ENCODE results near the gene MOB2. TPM values are rescaled to one million over a fixed set of nuclear protein-coding genes. Genes with fewer than 3 reads are reported as not detected.
A peak's percentile ranks its signal among the peaks of the same experiment; 100 is the strongest.

The MOB2 gene
- total RNA-seq, 2 donors from 2014 or later: 47.5 to 57.2 TPM

GRCh38 chr11:1493650-1494244 is 7.2 kb upstream of the MOB2 start:
- DNase-seq (ENCODE audit: low spot score): no peak
- intact Hi-C loops (cut with DNase I): no loop called here

- DNase-seq (ENCODE audit: low spot score): no peak
- intact Hi-C loops (cut with DNase I): no loop called here
Observed at GRCh38 chr11:1491379-1491778, 4.8 kb upstream of the MOB2 start.

GRCh38 chr11:1490651-1491050 is 4.1 kb upstream of the MOB2 start:
- intact Hi-C loops (cut with DNase I): no loop called here
- DNase-seq (ENCODE audit: low spot score): no peak

- DNase-seq (ENCODE audit: low spot score): peak; percentile 31
Observed at GRCh38 chr11:1488575-1489180, 2.1 kb upstream of the MOB2 start.

GRCh38 chr11:1487851-1488574 is 1.4 kb upstream of the MOB2 start:
- intact Hi-C loops (cut with DNase I): no loop called here
- DNase-seq (ENCODE audit: low spot score): peak; percentile 80

More at GRCh38 chr11:1488575-1489180, 2.1 kb upstream of the MOB2 start:
- intact Hi-C loops (cut with DNase I): no loop called here

GRCh38 chr11:1487091-1487850 is 692 bp upstream of the MOB2 start:
- peak; percentile 81 for DNase-seq (ENCODE audit: low spot score)
- intact Hi-C loops (cut with DNase I): no loop called here

- intact Hi-C loops (cut with DNase I): no loop called here
- DNase-seq (ENCODE audit: low spot score): peak; percentile 68
Observed at GRCh38 chr11:1485504-1485885, 1.1 kb downstream of the MOB2 start.

GRCh38 chr11:1484695-1485503 is 1.7 kb downstream of the MOB2 start:
- DNase-seq (ENCODE audit: low spot score): peak; percentile 76
- intact Hi-C loops (cut with DNase I): no loop called here

- intact Hi-C loops (cut with DNase I): no loop called here
- DNase-seq (ENCODE audit: low spot score): peak; percentile 49
Observed at GRCh38 chr11:1484061-1484671, 2.4 kb downstream of the MOB2 start.

- intact Hi-C loops (cut with DNase I): no loop called here
- no peak for DNase-seq (ENCODE audit: low spot score)
Observed at GRCh38 chr11:1483445-1483961, 3.1 kb downstream of the MOB2 start.

GRCh38 chr11:1482581-1483444 is 3.8 kb downstream of the MOB2 start:
- intact Hi-C loops (cut with DNase I): no loop called here
- peak; percentile 74 for DNase-seq (ENCODE audit: low spot score)

- DNase-seq (ENCODE audit: low spot score): peak; percentile 76
- intact Hi-C loops (cut with DNase I): no loop called here
Observed at GRCh38 chr11:1481861-1482441, 4.6 kb downstream of the MOB2 start.

- intact Hi-C loops (cut with DNase I): no loop called here
Observed at GRCh38 chr11:1481483-1481825, 5.1 kb downstream of the MOB2 start.

GRCh38 chr11:1480555-1481482 is 5.8 kb downstream of the MOB2 start:
- intact Hi-C loops (cut with DNase I): no loop called here
- DNase-seq (ENCODE audit: low spot score): peak; percentile 78

More at GRCh38 chr11:1481483-1481825, 5.1 kb downstream of the MOB2 start:
- peak; percentile 66 for DNase-seq (ENCODE audit: low spot score)

- DNase-seq (ENCODE audit: low spot score): peak; percentile 68
- intact Hi-C loops (cut with DNase I): no loop called here
Observed at GRCh38 chr11:1480191-1480554, 6.4 kb downstream of the MOB2 start.

GRCh38 chr11:1479678-1480118 is 6.9 kb downstream of the MOB2 start:
- intact Hi-C loops (cut with DNase I): no loop called here
- peak; percentile 55 for DNase-seq (ENCODE audit: low spot score)

All from posterior vena cava (tissue), 2 donors.